ENCODE data around the gene SLC16A3.
"Not testable (repeated sequence)": the region's sequence is repeated elsewhere in the genome, so short reads cannot be mapped to it uniquely, and the experiment has no call there.

The SLC16A3 gene

DNA sequence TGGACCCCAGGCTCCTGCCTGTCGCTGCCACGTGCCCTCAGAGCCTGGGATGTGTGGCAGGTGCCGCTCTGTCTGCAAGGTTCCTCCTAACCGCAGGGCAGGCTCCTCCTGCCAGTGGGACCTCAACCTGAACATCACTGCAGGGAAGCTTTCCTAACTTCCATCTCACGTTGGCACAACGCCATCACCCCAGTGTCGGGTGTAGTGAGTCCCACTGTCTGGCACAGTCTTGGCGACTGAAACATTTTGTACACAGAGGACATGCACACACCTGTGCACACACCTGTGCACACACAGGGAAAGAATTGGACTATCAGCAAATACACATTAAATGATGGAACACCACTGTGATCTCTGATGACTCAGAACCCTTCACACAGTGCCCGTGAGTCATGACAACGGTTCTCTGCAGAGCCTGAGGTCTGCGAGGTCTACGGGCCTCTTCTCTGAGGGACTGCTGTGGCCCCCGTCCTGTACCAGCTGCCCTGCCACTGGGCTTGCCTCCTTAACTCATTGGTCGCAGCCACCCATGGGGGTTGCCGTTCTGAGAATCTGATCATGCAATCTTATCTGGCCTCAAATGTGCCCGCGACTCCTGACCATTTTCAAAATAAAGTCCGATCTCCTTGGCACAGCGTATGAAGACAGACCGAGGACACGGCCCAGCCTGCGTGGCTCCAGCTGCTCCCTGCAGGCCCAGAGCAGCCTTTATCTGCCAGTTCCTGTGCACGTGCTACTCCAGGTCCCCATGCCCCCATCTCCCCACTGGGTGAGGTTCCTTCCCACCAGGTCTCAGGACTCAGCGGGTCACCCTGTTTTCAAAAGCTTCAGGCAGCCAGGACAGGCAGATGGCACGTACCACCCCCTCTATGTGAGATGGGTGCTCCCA is 23.8 kb upstream of the SLC16A3 start:
- DNase-seq, result no peak

DNA sequence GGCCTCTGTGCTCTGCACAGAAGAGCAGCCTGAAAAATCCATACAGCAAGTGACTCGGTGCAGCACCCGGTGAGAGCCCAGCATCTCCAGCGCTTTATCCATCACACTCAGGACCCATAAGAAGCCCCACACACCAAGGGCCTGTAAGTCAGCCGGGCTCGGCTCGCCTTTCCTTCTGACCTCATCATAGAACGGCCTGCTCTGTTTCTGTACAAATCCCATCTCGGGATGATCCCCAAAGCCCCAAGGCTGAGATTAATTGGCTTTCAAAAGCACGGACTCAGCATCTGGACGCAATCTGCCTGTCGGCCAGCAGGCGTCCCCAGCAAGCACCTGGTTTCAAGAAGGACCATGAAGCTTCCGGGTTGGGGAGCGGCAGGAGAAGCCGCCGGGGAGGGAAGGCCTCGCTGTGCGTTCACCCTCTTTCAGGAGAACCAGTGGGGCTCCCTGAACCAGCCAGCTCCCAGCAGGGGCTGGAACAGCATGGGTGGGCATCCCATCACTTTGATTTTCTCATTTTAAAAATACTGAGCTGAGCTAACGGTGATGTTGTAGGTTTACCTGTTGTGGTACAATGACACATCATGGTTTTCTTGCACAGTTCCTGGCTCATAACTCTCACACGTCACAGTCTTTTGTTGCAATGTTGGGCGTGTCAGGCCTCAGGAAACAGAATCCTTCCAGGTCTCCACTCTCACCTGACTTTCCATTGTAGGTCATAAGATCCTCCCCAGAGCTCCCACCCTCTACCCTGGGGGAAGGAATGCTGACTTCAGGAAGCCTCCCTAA is 22.9 kb upstream of the SLC16A3 start:
- DNase-seq, result peak; percentile 79

DNA sequence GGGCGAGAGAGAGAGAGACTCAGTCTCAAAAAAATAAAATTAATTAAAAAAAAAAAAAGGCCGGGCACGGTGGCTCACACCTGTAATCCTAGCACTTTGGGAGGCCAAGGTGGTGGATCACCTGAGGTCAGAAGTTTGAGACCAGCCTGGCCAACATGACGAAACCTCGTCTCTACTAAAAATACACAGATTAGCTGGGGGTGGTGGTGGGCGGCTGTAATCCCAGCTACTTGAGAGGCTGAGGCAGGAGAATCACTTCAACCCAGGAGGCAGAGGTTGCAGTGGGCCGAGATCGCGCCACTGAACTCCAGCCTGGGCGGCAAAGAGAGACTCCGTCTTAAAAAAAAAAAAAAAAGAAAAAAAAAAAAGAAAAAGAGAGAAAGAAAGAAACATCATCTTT is 18.2 kb upstream of the SLC16A3 start:
- DNase-seq, result not testable (repeated sequence)

DNA sequence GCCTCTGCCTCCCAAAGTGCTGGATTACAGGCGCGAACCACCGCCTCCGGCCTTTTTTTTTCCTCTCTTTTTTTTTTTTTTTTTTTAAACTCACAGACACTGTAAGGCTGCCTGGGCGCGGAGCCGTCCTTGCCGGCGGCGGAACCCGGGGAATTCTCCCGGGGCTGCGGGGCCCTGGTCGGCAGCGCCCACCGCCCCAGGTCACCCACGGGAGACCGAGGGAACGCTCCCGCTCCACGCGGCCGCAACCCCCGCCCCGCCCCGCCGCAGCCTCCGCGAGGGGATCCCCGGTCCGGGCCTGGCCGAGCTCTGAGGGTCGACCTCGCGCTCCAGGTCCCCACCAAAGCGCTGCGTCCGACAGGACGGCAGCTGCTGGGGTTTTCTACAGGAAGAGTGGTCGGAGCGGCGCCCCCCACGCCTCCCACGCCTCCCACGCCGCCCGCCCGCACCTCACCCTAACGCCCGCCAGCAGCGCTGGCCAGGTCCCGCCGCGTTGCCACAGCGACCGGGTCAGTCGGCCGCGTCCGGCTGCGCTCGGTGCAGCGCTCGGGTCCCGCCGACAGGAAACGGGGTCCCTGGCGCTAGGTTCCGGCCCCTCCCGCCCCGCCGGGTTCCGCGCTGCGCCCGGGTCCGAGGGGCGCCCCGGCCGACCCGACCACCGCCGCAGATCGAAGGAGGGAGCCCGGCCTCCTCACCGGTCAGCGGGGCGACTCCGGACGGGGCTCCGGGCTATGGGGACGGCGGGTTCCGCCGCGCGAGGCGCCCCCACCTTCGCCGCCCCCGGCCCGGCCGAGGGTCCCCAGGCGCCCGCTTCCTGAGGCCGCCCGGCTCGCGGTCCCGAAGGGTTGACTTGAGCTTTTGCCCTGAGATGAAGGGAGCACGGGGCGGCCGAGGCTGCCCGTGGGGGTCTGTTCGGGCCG is 16.3 kb upstream of the SLC16A3 start, which contains the start of gene CCDC57:
Gene CCDC57 (minus strand): TSS at position 512 of the 920 bp plus-strand sequence. CDS start 10,898 bp downstream, outside the sequence.
- peak; percentile 73 for DNase-seq

DNA sequence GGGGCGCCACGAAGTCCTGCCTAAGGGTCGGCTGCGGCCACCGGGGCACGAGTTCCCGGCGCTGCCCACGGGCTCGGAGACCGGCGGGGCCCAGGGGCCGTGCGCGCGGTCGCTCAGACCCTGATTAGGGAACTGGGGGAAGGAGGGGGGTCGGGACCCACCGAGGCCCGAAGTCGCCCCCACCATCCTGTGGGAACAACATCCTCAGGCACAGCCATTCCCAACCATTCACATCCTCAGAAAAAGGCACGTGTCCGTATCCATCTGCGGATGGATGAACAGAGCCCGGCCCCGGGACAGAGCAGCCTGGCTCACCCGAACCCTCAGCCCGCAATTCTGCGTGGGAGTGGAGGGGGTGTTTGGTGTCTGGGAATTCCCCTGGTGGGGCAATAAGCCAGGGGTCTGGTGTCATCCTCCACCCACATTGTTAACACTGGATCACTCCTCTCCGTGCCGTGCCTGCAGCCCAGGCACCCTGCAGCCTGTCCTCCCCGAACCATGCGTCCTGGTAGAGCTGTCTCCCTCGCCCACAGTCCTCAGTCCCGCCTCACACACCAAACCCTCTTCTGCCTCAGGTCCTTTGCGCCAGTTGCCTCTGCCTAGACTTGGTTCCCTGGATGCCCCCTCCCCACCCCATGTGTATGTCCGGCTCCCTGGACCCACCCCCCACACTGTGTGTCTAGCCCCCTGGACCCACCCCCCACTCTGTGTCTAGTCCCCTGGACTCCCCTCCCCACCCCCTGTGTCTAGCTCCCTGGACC is 15.4 kb upstream of the SLC16A3 start:
- peak; percentile 66 for DNase-seq

DNA sequence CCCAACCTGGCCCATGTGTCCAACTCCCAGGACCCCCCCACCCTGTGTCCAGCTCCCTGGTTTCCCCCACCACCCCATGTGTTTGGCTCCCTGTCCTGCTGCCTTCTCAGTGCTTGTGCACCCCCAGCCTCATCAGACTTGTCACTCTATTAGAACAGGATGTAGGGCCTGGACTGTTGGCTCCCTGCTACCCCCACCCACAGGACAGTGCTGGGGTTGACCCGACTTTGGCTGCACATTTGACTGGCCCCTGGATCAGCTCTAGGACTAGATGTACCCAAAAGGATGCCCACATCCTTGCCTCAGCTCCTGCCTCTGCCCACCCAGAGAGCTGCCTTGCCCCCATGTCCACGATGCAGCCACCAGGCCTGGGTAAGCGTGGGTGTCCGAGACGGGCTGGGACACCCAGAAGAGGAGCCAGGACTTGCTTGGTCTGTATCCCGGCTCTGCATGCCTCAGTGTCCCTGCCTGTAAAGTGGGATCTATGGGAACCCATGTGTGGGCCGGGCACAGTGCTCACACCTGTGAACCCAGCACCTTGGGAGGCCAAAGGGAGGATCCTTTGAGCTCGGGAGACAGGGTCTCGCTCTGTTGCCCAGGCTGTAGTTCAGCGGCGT is 14.7 kb upstream of the SLC16A3 start:
- DNase-seq, result no peak

DNA sequence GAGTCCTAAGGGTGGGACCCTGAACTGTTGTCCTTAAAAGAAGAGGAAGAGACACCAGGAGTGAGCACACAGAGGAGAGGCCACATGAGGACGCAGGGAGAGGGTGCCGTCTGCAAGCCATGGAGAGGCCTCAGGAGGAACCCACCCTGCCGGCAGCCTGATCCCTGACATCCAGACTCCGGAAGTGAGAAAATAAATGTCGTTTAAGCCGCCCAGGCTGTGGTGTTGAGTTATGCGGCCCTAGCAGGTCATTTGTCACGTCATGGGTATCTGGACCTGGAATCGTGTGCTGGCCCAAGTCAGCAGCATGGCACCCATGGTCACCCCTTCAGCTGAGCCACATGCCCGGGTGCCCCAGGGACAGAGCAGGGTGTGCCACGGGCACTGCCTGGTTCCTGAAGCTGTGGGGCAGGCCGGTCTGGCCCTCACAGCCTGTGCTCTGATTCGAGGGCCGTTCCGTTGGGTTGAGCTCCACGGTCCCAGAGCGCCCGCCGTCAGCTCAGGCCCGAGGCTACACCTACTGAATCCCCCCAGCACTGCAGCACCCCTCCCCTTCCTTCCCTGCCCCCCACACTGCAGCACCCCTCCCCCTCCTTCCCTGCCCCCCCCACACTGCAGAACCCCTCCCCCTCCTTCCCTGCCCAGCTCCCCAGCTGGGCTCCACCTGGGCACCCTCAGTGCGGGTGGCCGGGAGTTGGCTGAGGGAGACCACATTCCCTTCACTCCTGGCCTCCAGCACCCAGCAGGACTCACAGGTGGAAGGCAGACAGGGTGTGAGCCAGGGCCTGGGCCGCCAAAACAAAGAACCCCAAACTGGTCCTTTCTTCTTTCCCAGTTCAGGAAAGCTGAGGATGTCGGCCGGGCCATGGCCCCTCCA is 13.5 kb upstream of the SLC16A3 start:
- DNase-seq, result no peak

DNA sequence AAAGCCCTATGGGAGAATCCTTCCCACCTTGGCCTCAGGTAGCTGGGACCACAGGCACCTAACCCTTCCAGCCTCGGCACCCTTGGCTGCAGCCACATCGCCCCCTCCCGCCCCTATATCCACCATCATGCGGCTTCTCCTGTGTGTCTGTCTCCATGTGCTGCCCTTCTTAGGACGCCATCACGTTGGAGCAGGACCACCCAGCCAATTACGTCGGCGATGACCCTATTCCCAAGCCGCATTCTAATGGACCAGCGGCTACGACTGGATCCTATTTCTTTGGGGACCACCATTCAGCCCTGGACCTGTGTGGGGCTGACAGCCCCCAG is 12.9 kb upstream of the SLC16A3 start:
- DNase-seq, result no peak

DNA sequence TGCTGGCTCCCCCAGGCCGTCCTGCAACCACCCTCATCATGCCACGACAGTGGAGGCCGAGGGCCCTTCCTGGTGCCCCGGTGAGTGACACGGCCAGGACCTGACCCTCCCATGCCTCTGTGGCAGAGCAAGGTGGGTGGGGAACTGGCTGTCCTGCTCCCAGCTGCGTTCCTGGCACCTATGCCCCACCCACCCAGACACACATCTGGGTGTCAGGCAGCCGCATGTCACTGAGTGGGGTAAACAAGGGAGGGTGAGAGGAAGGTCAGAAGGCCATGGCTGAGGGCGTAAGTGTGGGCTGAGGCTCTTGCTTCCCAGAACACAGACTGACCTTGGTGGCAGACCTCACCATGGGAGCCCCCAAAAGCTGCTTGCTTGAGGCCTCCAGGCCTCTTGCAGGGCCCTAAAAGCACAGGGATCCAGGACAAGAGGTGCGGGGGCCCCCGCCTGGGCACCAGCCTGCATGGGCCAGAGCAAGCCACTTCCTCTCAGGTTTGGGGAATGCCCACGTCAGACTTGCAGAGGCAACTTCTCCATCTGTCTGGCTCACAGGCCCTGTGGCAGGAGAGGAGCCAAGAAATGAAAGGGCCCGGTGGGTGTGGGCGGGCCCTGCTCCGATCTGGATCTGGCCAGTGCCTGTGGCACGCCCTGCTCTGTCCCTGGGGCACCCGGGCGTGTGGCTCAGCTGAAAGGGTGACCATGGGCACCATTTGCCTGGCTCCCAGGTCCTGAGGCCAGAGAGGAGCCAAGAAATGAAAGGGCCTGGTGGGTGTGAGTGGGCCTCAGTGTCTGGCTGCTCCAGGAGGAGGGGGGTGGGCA is 12.3 kb upstream of the SLC16A3 start:
- DNase-seq, result no peak

DNA sequence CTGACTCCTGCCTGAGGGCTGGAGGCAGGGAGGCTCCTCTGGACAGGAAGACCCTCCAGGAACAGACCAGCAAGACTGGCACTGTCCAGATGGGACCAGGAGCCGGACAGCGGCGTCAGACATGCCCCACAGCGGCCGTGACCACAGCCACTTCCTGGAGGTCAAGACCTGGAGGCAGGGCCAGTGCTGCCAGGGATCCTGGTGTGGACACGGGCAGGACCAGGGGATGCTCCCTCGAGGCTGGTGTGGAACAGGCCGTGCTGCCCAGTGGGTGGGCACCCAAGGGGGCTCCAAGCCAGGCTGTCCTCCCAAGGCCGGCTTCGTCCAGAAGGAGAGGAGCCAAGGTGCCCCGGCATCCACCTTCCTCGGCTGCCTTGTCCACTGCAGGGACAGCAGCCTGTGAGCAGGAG is 11.7 kb upstream of the SLC16A3 start:
- no peak for DNase-seq

DNA sequence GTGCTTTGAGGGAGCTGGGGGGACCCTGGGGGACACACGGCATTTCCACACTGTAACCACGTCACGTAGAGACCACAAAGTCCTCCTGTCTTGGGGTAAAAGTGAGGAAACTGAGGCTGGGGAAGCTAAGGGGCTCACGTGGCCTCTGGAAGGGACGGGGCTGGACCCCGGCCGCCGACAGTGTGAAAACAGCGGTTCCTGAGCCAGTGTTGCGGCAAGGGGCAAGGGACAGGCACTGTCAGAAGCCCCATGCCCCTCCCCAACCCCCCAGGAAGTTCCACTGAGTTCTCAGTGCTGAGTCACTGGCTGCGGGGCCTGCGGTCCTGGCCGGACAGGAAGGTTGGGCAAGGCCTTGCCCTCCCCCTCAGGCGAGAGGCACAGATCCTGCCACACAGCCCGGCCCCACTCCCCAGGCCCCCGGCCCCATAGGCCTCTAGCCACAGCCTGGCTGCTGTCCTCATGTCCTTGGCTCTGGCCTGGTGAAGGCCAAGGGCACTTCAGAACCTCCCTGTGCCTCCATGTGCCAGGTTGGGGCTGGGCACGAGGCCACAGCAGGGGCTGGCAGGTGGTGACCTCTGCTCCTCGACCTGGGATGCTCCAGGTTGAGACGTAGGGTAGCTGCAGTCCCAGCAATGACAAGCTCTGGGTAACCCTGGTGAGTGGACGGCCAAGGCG is 11.2 kb upstream of the SLC16A3 start:
- DNase-seq, result no peak

DNA sequence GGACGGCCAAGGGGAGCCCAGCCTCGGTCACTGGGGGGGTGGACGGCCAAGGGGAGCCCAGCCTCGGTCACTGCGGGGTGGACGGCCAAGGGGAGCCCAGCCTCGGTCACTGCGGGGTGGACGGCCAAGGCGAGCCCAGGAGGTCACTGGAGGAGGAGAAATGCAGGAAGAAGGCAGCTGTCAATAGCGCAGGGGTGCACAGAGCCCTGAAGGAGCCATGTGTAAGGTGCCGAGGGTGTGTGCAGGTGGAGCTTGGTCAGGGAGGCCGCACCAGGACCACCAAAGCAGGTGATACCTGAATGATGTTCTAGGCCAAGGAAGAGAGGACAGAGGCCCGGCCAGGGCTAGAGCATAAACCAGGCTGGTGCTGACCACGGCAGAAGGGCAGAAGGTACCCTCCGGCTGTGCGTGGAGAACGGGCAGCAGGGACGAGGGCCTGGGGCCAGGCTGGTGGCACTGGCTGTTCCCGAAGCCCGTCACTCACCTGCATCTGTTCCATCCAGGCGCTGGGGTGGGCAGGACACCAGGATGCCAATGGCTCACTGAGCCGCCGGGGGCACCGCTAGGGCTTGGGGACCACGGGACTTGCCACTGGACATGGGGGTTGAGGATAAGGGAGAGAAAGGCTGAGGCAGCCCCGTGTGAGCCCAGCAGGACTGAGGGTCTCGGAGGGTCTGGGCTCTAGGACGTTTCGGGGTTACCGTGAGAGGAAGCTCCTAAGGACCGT is 10.3 kb upstream of the SLC16A3 start:
- no peak for DNase-seq

DNA sequence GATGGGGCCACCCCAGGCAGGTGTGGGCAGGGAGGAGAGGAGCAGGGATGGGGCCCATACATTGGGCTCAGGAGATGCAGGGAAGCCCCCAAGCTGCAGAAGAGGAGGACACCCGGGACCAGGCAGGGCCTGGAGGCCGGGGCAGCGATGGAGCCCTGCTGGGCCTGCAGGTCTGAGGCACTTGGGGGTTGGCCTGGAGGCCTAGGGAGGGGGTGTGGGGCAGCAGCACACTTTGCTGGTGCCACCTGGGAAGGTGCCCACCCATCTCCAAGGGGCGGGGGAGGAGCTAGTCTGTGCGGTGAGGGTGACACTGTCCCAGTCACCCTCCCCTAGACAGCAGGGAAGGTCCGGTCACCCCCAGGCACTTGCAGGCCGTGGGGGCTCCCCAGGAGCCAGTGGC is 9.8 kb upstream of the SLC16A3 start:
- DNase-seq, result no peak

DNA sequence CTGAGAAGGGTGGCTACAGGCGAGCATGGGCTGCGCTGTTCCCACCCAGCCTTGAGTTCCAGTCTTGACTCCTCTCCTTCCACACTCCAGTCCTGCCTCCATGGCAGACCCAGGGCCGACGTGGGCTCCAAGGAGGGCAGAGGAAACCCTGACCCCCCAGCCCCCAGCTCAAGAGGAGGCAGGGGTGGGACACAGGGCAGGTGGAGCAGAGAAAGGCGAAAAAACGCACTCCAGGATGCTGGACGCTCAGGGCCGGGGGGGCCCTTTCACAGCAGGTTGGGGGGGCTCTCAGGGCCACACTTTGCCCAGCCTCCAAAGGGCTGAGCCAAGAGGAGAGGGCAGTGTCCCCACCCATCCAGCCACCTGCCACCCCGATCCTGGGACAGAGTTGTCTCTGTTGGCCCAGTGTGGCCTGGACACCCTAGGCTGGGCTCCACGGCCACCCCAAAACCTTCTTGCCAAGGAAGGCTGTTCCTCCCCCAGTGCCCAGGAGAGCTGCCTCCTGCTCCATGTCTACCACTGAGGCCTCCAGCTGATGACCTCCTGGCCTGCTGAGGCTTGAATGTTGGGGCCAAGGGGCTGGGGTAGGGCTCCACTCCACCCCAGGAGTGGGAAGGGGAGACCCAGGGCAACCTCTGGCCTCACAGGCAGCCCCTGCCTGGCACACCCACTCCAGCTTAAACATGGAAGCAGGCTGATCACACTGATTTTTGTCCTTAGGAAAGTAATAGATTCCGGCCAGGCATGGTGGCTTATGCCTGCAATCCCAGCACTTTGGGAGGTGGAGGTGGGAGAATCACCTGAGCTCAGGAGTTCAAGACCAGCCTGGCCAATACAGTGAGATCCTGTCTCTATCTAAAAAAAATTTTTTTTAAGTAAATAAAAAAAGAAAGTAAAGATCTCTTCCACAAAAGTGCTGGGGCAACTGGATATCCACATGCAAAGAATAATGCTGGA is 8.8 kb upstream of the SLC16A3 start:
- no peak for DNase-seq

DNA sequence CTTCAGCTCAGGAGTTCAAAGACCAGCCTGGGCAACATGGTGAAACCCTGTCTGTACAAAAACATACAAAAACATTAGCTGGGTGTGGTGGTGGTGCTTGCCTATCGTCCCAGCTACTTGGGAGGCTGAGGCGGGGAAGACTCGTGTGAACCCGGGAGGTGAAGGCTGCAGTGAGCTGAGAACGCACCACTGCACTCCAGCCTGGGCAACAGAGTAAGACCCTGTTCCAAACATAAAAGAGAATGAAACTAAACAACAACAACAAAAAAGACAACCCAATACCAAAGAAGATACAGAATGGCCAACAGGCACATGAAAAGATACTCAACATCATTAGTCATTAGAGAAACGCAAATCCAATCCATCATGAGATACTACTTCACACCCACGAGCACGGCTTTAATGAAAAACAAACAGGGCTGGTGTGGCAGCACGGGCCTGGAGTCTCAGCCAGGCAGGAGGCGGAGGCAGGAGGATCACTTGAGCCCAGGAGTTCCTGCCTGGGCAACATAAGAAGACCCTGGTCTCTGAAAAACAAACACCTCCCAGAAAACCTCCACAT is 7.4 kb upstream of the SLC16A3 start:
- no peak for DNase-seq

DNA sequence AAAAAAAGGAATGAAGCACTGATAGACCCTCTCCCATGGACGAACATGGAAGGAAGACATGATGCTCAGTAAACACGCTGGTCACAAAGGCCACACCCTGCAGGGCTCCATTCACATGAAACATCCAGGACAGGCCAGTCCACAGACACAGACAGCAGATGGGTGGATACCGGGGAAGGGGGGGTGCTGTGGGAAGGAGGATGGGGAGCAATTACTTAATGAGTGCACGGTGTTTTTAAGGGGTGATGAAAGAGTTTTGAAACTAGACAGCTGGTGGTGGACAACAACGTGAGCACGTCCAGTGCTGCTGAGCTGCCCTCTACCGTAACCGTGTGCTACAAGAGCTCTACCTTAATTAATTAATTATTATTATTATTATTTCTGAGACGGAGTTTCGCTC is 6.0 kb upstream of the SLC16A3 start:
- no peak for DNase-seq

DNA sequence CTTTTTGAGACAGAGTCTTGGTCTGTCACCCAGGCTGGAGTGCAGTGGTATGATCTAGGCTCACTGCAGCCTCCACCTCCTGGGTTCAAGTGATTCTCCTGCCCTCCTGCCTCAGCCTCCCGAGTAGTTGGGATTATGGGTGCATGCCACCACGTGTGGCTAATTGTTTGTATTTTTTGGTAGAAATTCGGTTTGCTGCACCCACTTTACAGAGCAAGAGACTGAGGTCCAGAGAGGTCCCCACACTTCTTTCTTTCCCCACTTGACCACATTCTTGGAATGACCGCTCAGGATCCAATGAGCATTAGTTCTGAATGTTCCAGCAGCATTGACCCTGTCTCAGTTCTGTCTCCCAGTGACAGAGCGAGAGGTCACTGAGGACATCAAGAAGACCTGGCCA is 5.3 kb upstream of the SLC16A3 start:
- DNase-seq, result no peak

All from activated naive CD4-positive, alpha-beta T cell treated with anti-CD3 and anti-CD28 coated beads, Interleukin-2, amount 50 U/mL, for 16 hours (primary cell).